Erythroblast (primary cell): ENCODE results near the gene AFMID.

Experiments
- GATA1 ChIP-seq: IDR thresholded peaks from 2 replicates; pipeline ENCODE4 v1.6.1; 2011; ENCODE audit warnings: low read depth, mild to moderate bottlenecking, control low read depth, low read length, moderate library complexity
- POLR2A ChIP-seq: IDR thresholded peaks from 2 replicates; pipeline ENCODE4 v1.6.1; 2011; ENCODE audit warnings: mild to moderate bottlenecking, low read length

- TF ChIP-seq POLR2A, result no peak
- TF ChIP-seq GATA1, result no peak
Measured at GRCh38 chr17:78252701-78253635, 65.8 kb downstream of the AFMID start.
